Nephron progenitor cell (in vitro differentiated cells): ENCODE measurements around the gene TENT4A.
A peak's percentile ranks its signal among the peaks of the same experiment; 100 is the strongest.

Experiments
- DNase-seq: peaks from one replicate; pipeline ENCODE4 v3.0.0; 2021
- H3K27ac Mint-ChIP-seq: 2 replicates; pipeline ENCODE4 v1.8.0; 2021; ENCODE audit warnings: mild to moderate bottlenecking, moderate library complexity, mixed read lengths
- H3K27me3 Mint-ChIP-seq: 2 replicates; pipeline ENCODE4 v1.8.0; 2021; ENCODE audit warnings: mild to moderate bottlenecking, low read depth, mixed read lengths; ENCODE audit not compliant: poor library complexity
- H3K36me3 Mint-ChIP-seq: 2 replicates; pipeline ENCODE4 v1.8.0; 2021; ENCODE audit warnings: low read depth, mixed read lengths
- H3K4me1 Mint-ChIP-seq: 2 replicates; pipeline ENCODE4 v1.8.0; 2021; ENCODE audit warnings: mixed read lengths
- H3K4me3 Mint-ChIP-seq: 2 replicates; pipeline ENCODE4 v1.8.0; 2021; ENCODE audit warnings: mild to moderate bottlenecking, moderate library complexity, mixed read lengths
- H3K9me3 Mint-ChIP-seq: 2 replicates; pipeline ENCODE4 v1.8.0; 2021; ENCODE audit warnings: mild to moderate bottlenecking, moderate library complexity, mixed read lengths
- CTCF ChIP-seq: fragments of 200-600 bp; sonication (generic); IDR thresholded peaks from 2 replicates; pipeline ENCODE4 v1.5.0; 2021; ENCODE audit warnings: antibody characterized with exemption

Gene TENT4A

DNA sequence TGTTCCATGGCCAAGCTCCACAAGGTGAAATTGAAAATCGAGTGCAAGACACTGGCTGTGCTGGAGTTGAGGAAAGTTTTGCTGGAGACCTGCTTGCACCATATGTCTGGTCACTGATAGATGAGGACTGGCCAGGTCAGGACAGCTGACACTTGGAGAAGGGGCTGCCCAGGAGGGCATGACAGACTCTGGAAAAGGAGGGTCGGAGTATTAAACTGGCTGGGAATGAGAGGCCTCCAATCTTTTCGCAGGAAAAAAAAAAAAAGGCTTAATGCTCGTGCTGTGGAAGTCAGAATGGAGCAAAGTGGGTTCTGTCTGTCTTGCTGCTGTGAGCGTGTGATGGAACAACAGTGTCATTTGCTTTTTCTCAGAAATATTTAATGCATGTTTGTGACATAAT lies 5.5 kb downstream of the TENT4A start:
- TF ChIP-seq CTCF = no peak
- peaks cover 19% of the 10 kb centered on the region for H3K36me3 Mint-ChIP-seq
- peak overlapping the region; percentile 40 for H3K27ac Mint-ChIP-seq
- H3K9me3 Mint-ChIP-seq = no peaks in the 10 kb centered on the region
- no peaks in the 10 kb centered on the region for H3K27me3 Mint-ChIP-seq
- no peak for DNase-seq
- H3K4me1 Mint-ChIP-seq = peaks cover 89% of the 10 kb centered on the region
- peak overlapping the region; percentile 19 for H3K4me3 Mint-ChIP-seq

DNA sequence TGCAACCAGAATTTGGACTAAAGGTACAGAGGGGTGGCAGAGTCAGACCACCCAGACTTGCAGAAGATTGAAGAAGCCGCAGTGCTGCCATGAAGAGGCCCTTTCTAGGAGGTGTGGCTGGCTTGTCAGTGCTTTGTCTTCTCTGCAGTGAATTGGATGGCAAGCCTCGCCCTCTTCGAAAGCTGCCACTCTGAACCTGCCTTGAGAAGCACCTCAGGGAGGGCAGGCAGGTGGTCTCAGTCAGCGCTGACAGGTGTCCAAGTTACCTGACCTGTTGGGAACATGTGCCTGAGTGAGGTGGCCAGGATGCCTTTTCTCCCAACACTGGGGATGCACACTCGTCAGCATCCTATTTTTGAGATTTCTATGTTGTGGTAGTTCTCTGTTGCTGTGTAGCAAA lies 6.2 kb downstream of the TENT4A start:
- no peak overlapping the region for H3K4me3 Mint-ChIP-seq
- H3K36me3 Mint-ChIP-seq = peaks cover 26% of the 10 kb centered on the region
- H3K4me1 Mint-ChIP-seq = peaks cover 96% of the 10 kb centered on the region
- no peaks in the 10 kb centered on the region for H3K27me3 Mint-ChIP-seq
- no peak for DNase-seq
- H3K9me3 Mint-ChIP-seq = no peaks in the 10 kb centered on the region
- H3K27ac Mint-ChIP-seq = no peak overlapping the region
- no peak for TF ChIP-seq CTCF

- Mint-ChIP-seq H3K4me3 (no peak overlapping the region), H3K27ac (peak overlapping the region; percentile 42), H3K36me3 (peaks cover 29% of the 10 kb centered on the region), H3K4me1 (peaks cover 97% of the 10 kb centered on the region), H3K27me3 (no peaks in the 10 kb centered on the region), H3K9me3 (no peaks in the 10 kb centered on the region)
- no peak for TF ChIP-seq CTCF
- no peak for DNase-seq
Observed at GRCh38 chr5:6719896-6720560, 6.8 kb downstream of the TENT4A start.

DNA sequence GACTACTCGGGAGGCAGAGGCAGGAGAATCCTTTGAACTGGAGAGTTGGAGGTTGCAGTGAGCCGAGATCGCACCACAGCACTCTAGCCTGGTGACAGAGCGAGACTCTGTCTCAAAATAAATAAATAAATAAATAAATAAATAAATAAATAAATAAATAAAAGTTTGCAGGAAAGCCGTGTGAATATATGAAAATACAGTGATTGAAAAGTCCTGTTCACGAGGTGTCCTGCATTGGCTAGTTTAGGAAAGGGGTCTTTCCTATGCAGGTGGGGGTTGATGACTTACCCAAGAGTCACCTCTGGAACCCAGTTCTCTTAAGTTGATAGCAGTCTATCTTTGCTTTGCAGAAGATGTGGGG lies 7.3 kb downstream of the TENT4A start:
- H3K9me3 Mint-ChIP-seq = no peaks in the 10 kb centered on the region
- no peak for DNase-seq
- H3K4me3 Mint-ChIP-seq = no peak overlapping the region
- no peak for TF ChIP-seq CTCF
- H3K27ac Mint-ChIP-seq = no peak overlapping the region
- H3K4me1 Mint-ChIP-seq = peaks cover 96% of the 10 kb centered on the region
- peaks cover 29% of the 10 kb centered on the region for H3K36me3 Mint-ChIP-seq
- H3K27me3 Mint-ChIP-seq = no peaks in the 10 kb centered on the region

DNA sequence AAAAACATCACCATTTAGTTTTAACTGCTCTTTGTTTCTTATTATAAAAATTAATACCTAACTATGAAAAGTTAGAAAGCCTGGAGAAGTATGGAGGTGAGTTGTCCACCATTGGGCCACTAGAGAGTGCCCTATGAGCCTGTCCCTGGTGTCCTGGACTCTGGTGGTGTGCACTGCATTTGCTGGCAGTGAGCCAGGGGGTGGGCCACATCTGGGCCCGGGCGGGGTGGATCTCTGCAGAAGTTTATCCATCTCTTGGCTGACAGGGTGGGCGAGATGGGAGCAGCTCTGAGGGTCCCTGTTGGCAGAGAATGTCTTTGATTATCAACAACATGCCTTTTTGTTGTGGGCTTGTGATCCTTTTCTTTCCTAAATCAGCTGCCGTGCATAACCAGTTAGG lies 8.2 kb downstream of the TENT4A start:
- no peak for DNase-seq
- Mint-ChIP-seq H3K36me3 (peaks cover 34% of the 10 kb centered on the region), H3K27ac (no peak overlapping the region), H3K4me1 (peaks cover 96% of the 10 kb centered on the region), H3K27me3 (no peaks in the 10 kb centered on the region), H3K9me3 (no peaks in the 10 kb centered on the region), H3K4me3 (no peak overlapping the region)
- TF ChIP-seq CTCF = no peak

DNA sequence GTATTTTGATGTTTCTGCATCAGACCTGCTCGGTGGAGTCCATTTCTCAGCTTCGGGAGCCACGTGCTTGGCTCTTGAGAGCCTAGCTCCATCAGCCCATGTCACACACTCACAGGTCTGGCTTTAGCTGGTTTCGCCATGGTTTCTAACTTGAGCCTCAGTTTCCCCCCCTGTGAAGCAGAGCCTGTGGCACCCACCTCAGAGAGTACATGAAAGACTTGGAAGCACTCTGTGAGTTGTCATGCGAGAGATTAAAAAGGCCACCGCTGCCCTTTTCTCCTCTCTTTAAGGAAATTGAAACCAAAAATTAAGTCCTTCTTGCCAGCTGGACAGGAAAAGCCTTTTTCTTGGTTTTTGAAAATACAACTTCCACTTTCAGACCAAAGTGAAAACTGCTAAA lies 8.8 kb downstream of the TENT4A start:
- no peak overlapping the region for H3K4me3 Mint-ChIP-seq
- DNase-seq = no peak
- no peak overlapping the region for H3K27ac Mint-ChIP-seq
- H3K36me3 Mint-ChIP-seq = peaks cover 34% of the 10 kb centered on the region
- no peaks in the 10 kb centered on the region for H3K27me3 Mint-ChIP-seq
- TF ChIP-seq CTCF = no peak
- H3K9me3 Mint-ChIP-seq = no peaks in the 10 kb centered on the region
- peaks cover 96% of the 10 kb centered on the region for H3K4me1 Mint-ChIP-seq
